SK-N-SH (cell line): Measurements from ENCODE around the gene BRDT. TPM values are rescaled to one million over a fixed set of nuclear protein-coding genes. Genes with fewer than 3 reads are reported as not detected.

Experiments
- CTCF ChIA-PET: fragments of 300-600, 350-600 bp; formaldehyde crosslinking; extraction: SDS; loops from one replicate; lab custom pipeline; 2021; lab: Yijun Ruan, JAX
- POLR2A ChIA-PET: fragments of 350-600 bp; sonication (Branson Sonifier 250); formaldehyde crosslinking; extraction: SDS; loops from one replicate; lab custom pipeline; 2020; ENCODE audit warnings: antibody characterized with exemption, inconsistent platforms; lab: Yijun Ruan, JAX
- DNase-seq: peaks from one replicate; pipeline ENCODE4 v3.0.0; 2012
- H2AFZ ChIP-seq: fragments of 200-600 bp; sonication (generic); 2 replicates; pipeline ENCODE4 v1.8.1; 2016; ENCODE audit warnings: antibody characterized with exemption, mild to moderate bottlenecking, low read depth
- H3F3A ChIP-seq: fragments of 200-600 bp; sonication (generic); replicated peaks from 2 replicates; pipeline ENCODE3; 2016; ENCODE audit warnings: antibody characterized with exemption, mild to moderate bottlenecking; ENCODE audit not compliant: insufficient read depth
- H3K27ac ChIP-seq, 2 experiments: fragments of 200-500 bp in 1 of 2; fragments of 200-600 bp in 1 of 2; sonication (Bioruptor generic) in 1 of 2; sonication (generic), shearing (Covaris generic) in 1 of 2; 2 replicates each; pipeline versions ENCODE4 v1.5.1 to v1.6.1; 2014 to 2016; ENCODE audit warnings: low read depth in 2 of 2, inconsistent platforms in 1 of 2, low read length in 1 of 2, mild to moderate bottlenecking in 1 of 2, mixed read lengths in 1 of 2
- H3K27me3 ChIP-seq: fragments of 200-600 bp; sonication (generic), shearing (Covaris generic); 2 replicates; pipeline ENCODE4 v1.6.1; 2016; ENCODE audit warnings: mixed run types; ENCODE audit not compliant: insufficient read depth
- H3K36me3 ChIP-seq, 2 experiments: fragments of 200-500 bp in 1 of 2; fragments of 200-600 bp in 1 of 2; sonication (Bioruptor generic) in 1 of 2; sonication (generic) in 1 of 2; replicated peaks in 1 of 2; 2 replicates each; pipeline versions ENCODE3 to v1.5.1; 2014 to 2016; ENCODE audit warnings: low read length in 1 of 2, mild to moderate bottlenecking in 1 of 2; ENCODE audit not compliant: insufficient read depth in 2 of 2, control insufficient read depth in 1 of 2
- H3K4me1 ChIP-seq, 2 experiments: fragments of 200-500 bp in 1 of 2; fragments of 200-600 bp in 1 of 2; sonication (Bioruptor generic) in 1 of 2; sonication (generic), shearing (Covaris generic) in 1 of 2; 2 replicates each; pipeline versions ENCODE4 v1.5.1 to v1.6.1; 2014 to 2016; ENCODE audit warnings: low read depth in 1 of 2, low read length in 1 of 2, mixed run types in 1 of 2; ENCODE audit not compliant: insufficient read depth in 2 of 2, control insufficient read depth in 1 of 2
- H3K4me2 ChIP-seq: fragments of 200-600 bp; sonication (generic), shearing (Covaris generic); 2 replicates; pipeline ENCODE4 v1.6.1; 2017; ENCODE audit warnings: mixed run types
- H3K4me3 ChIP-seq, 2 experiments: fragments of 200-500 bp in 1 of 2; fragments of 200-600 bp in 1 of 2; sonication (Bioruptor generic) in 1 of 2; sonication (generic), shearing (Covaris generic) in 1 of 2; 2 replicates each; pipeline versions ENCODE4 v1.5.1 to v1.8.1; 2014 to 2016; ENCODE audit warnings: low read depth in 2 of 2, inconsistent platforms in 1 of 2, low read length in 1 of 2, mild to moderate bottlenecking in 1 of 2, mixed read lengths in 1 of 2, moderate library complexity in 1 of 2
- H3K79me2 ChIP-seq: fragments of 200-600 bp; sonication (generic); 2 replicates; pipeline ENCODE4 v1.8.1; 2017; ENCODE audit warnings: mild to moderate bottlenecking; ENCODE audit not compliant: insufficient read depth
- H3K9ac ChIP-seq: fragments of 200-600 bp; sonication (generic); 2 replicates; pipeline ENCODE4 v1.6.1; 2017; ENCODE audit warnings: mixed run types
- H3K9me2 ChIP-seq: fragments of 200-600 bp; sonication (generic); 2 replicates; pipeline ENCODE4 v1.6.1; 2017; ENCODE audit warnings: mixed run types
- H3K9me3 ChIP-seq: fragments of 200-600 bp; sonication (generic); 2 replicates; pipeline ENCODE4 v1.6.1; 2017; ENCODE audit warnings: mixed run types, mild to moderate bottlenecking, moderate library complexity
- H4K20me1 ChIP-seq: fragments of 200-600 bp; sonication (generic); 2 replicates; pipeline ENCODE4 v1.6.1; 2017; ENCODE audit warnings: mild to moderate bottlenecking, mixed run types; ENCODE audit not compliant: insufficient read depth
- FOSL2 ChIP-seq: IDR thresholded peaks from 2 replicates; pipeline ENCODE4 v1.4.0; 2012; ENCODE audit warnings: low read depth, mild to moderate bottlenecking, moderate library complexity, borderline replicate concordance
- GABPA ChIP-seq: IDR thresholded peaks from 2 replicates; pipeline ENCODE4 v1.4.0; 2012; ENCODE audit warnings: low read depth, mild to moderate bottlenecking
- GATA2 ChIP-seq: sonication (generic); formaldehyde crosslinking; IDR thresholded peaks from 2 replicates; pipeline ENCODE4 v1.5.0; 2020; ENCODE audit warnings: mild to moderate bottlenecking, missing genetic modification reagents
- RAD21 ChIP-seq: IDR thresholded peaks from 2 replicates; pipeline ENCODE4 v1.6.1; 2012; ENCODE audit warnings: mild to moderate bottlenecking, low read length
- REST ChIP-seq: IDR thresholded peaks from 2 replicates; pipeline ENCODE4 v1.6.1; 2012; ENCODE audit warnings: mild to moderate bottlenecking, low read depth, low read length, moderate library complexity
- SIN3A ChIP-seq: IDR thresholded peaks from 2 replicates; pipeline ENCODE4 v1.6.1; 2012; ENCODE audit warnings: low read depth, mild to moderate bottlenecking, low read length, moderate library complexity, borderline replicate concordance
- SMC3 ChIP-seq: IDR thresholded peaks from 2 replicates; pipeline ENCODE4 v1.6.1; 2012; ENCODE audit warnings: low read depth, low read length, improper control_type of control experiment
- TEAD4 ChIP-seq: IDR thresholded peaks from 2 replicates; pipeline ENCODE4 v1.4.0; 2012; ENCODE audit warnings: mild to moderate bottlenecking, borderline replicate concordance; ENCODE audit not compliant: insufficient read depth
- YY1 ChIP-seq: IDR thresholded peaks from 2 replicates; pipeline ENCODE4 v1.4.0; 2012; ENCODE audit warnings: low read depth, mild to moderate bottlenecking
- WGBS: methylation state at CpG from one replicate; pipeline ENCODE4 v1.1.6; 2017; ENCODE audit warnings: low lambda C conversion rate; 5-methylcytosine and 5-hydroxymethylcytosine counted together
- polyA plus RNA-seq, 3 experiments: library from polyadenylated mRNA; depleted of rRNA; stranded (reverse); fragments of >200 nt; gene quantifications; 2 replicates each; pipeline ENCODE4 v1.2.3, GENCODE V29; 2012
- TF ChIP-seq, protein P1 (sequence below): fragments of 150-350 bp; IDR thresholded peaks from 2 replicates; pipeline ENCODE4 v1.6.1; 2017; ENCODE audit warnings: antibody characterized with exemption, low read length, low read depth, borderline replicate concordance
- TF ChIP-seq, protein P2 (sequence below): IDR thresholded peaks from 2 replicates; pipeline ENCODE4 v1.4.0; 2012; ENCODE audit warnings: low read depth
- TF ChIP-seq, protein P3 (sequence below): fragments of 200-600 bp; sonication (generic); IDR thresholded peaks from 2 replicates; pipeline ENCODE4 v1.6.1; 2017; ENCODE audit warnings: antibody characterized with exemption, mild to moderate bottlenecking, moderate library complexity
- TF ChIP-seq, protein P4 (sequence below): IDR thresholded peaks from 2 replicates; pipeline ENCODE4; 2012

Gene BRDT
- polyA plus RNA-seq, 1 of the 3 experiments (the other 2 are of a cell fraction) = not detected

DNA sequence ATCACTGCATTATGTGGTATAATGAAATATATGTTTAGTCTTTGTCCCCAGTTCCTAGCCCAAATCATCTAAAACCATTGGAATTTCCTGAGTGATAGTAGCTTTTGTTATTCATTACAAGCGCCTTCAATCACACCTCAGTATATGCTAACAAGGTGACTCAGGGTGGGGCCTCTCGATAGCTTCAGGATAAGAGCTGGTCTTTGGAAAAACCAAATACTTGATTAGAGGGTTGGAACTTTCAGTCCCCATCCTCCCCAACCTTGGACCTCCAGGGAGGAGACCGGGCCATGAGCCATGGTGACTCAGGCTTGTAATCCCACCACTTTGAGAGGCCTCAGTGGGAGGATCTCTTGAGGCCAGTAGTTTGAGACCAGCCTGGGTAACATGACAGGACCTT is 5.1 kb upstream of the BRDT start:
- Histone ChIP-seq H3K4me3 (no peak overlapping the region), H4K20me1 (no peaks in the 10 kb centered on the region), H3K9me2 (no peaks in the 10 kb centered on the region), H3K27ac (no peak overlapping the region), H3K79me2 (no peaks in the 10 kb centered on the region)
- CTCF ChIA-PET = interaction anchor here (1.0 kb wide), 1 partner anchor 10 kb away, joined by 5 read pairs; no protein-coding TSS in a partner anchor
- TF ChIP-seq SIN3A (no peak), SMC3 (no peak), GABPA (no peak)
- TF ChIP-seq, protein P1, sequence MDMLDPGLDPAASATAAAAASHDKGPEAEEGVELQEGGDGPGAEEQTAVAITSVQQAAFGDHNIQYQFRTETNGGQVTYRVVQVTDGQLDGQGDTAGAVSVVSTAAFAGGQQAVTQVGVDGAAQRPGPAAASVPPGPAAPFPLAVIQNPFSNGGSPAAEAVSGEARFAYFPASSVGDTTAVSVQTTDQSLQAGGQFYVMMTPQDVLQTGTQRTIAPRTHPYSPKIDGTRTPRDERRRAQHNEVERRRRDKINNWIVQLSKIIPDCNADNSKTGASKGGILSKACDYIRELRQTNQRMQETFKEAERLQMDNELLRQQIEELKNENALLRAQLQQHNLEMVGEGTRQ = no peak
- TF ChIP-seq, protein P2, sequence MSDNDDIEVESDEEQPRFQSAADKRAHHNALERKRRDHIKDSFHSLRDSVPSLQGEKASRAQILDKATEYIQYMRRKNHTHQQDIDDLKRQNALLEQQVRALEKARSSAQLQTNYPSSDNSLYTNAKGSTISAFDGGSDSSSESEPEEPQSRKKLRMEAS = no peak
- TF ChIP-seq, all 33 proteins: peak for 0
- Histone ChIP-seq H3K27me3 (peaks cover 24% of the 10 kb centered on the region; the same call in 1 of the 2 replicates), H3K36me3 (no peaks in the 10 kb centered on the region), H3K4me1 (no peaks in the 10 kb centered on the region), H3K9me3 (no peaks in the 10 kb centered on the region), H3K9ac (no peak overlapping the region), H3K4me2 (no peak overlapping the region), H2AFZ (no peak overlapping the region), H3F3A (no peaks in the 10 kb centered on the region)
- DNase-seq = no peak
- POLR2A ChIA-PET = no interaction called here
- WGBS = 13% methylated on average over 3 of the region's 3 CpGs

GRCh38 chr1:91948097-91948496 is 1.1 kb upstream of the BRDT start:
- CTCF ChIA-PET = no interaction called here
- no peak for DNase-seq
- 16% methylated on average over 4 of the region's 4 CpGs for WGBS
- Histone ChIP-seq H3K4me2 (no peak overlapping the region), H3K79me2 (no peaks in the 10 kb centered on the region), H4K20me1 (no peaks in the 10 kb centered on the region), H3K9me2 (no peaks in the 10 kb centered on the region), H3K9ac (no peak overlapping the region), H3K4me1 (no peaks in the 10 kb centered on the region), H2AFZ (no peak overlapping the region), H3K4me3 (no peak overlapping the region), H3K27ac (no peak overlapping the region), H3K27me3 (peaks cover 24% of the 10 kb centered on the region; the same call in 1 of the 2 replicates), H3K9me3 (no peaks in the 10 kb centered on the region), H3F3A (no peaks in the 10 kb centered on the region), H3K36me3 (no peaks in the 10 kb centered on the region)
- no peak for TF ChIP-seq SMC3
- TF ChIP-seq, protein P1 = no peak
- TF ChIP-seq FOSL2 = no peak
- TF ChIP-seq RAD21 = no peak
- TF ChIP-seq REST = no peak
- TF ChIP-seq, protein P2 = no peak
- no peak for TF ChIP-seq GATA2 (CRISPR knock-in tag)
- TF ChIP-seq, protein P3, sequence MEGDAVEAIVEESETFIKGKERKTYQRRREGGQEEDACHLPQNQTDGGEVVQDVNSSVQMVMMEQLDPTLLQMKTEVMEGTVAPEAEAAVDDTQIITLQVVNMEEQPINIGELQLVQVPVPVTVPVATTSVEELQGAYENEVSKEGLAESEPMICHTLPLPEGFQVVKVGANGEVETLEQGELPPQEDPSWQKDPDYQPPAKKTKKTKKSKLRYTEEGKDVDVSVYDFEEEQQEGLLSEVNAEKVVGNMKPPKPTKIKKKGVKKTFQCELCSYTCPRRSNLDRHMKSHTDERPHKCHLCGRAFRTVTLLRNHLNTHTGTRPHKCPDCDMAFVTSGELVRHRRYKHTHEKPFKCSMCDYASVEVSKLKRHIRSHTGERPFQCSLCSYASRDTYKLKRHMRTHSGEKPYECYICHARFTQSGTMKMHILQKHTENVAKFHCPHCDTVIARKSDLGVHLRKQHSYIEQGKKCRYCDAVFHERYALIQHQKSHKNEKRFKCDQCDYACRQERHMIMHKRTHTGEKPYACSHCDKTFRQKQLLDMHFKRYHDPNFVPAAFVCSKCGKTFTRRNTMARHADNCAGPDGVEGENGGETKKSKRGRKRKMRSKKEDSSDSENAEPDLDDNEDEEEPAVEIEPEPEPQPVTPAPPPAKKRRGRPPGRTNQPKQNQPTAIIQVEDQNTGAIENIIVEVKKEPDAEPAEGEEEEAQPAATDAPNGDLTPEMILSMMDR = no peak
- TF ChIP-seq, protein P4, sequence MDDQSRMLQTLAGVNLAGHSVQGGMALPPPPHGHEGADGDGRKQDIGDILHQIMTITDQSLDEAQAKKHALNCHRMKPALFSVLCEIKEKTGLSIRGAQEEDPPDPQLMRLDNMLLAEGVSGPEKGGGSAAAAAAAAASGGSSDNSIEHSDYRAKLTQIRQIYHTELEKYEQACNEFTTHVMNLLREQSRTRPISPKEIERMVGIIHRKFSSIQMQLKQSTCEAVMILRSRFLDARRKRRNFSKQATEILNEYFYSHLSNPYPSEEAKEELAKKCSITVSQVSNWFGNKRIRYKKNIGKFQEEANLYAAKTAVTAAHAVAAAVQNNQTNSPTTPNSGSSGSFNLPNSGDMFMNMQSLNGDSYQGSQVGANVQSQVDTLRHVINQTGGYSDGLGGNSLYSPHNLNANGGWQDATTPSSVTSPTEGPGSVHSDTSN = no peak
- TF ChIP-seq YY1 = no peak
- no peak for TF ChIP-seq TEAD4
- POLR2A ChIA-PET = no interaction called here
